ENCODE measurements around the gene COL9A1.

COL9A1 gene

DNA sequence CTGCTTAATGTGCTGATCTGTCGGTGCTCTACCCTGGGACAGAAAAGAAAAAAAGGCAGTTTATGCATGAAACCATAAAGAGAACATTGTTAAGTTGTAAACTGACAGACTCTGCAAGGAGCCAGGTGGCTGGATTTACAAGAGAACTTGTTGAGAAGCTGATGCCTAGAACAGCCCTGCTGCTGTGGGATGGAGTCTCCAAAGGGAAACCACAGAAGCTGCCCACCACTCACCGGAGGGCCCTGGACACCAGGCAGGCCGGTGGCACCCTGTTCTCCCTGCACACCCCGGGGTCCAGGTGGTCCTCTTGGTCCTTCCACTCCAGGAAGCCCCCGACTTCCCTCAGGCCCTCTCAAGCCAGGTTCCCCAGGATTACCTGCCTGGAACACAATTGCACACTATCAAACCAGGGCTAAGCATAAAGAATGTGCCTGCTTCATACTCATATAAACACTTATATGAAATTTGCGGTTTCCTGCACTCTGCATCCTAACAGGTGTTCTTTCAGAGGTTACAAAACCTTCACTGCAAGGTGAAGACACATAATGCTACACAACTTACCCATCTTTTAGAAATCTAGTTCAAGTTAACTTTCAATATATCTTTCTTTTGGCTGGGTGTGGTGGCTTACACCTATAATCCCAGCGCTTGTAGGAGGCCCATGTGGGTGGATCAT lies 68.2 kb downstream of the COL9A1 start:
- no peaks in the 10 kb centered on the region for H3K9me3 Mint-ChIP-seq
- H3K36me3 Mint-ChIP-seq (ENCODE audit: low read depth), result no peaks in the 10 kb centered on the region
- H3K27me3 Mint-ChIP-seq, result no peaks in the 10 kb centered on the region
- intact Hi-C loops (cut with micrococcal nuclease), result no loop called here
- no peak overlapping the region for H3K4me3 Mint-ChIP-seq
- H3K27ac Mint-ChIP-seq, result no peak overlapping the region
- no peaks in the 10 kb centered on the region for H3K4me1 Mint-ChIP-seq (ENCODE audit: low read depth)

- no peak overlapping the region for H3K4me3 Mint-ChIP-seq
- intact Hi-C loops (cut with micrococcal nuclease), result no loop called here
- no peaks in the 10 kb centered on the region for H3K36me3 Mint-ChIP-seq (ENCODE audit: low read depth)
- H3K27me3 Mint-ChIP-seq, result no peaks in the 10 kb centered on the region
- no peak overlapping the region for H3K27ac Mint-ChIP-seq
- no peaks in the 10 kb centered on the region for H3K9me3 Mint-ChIP-seq
- no peaks in the 10 kb centered on the region for H3K4me1 Mint-ChIP-seq (ENCODE audit: low read depth)
These were observed 71.6 kb downstream of the COL9A1 start for GRCh38 chr6:70231311-70231710.

GRCh38 chr6:70225055-70225454 lies 77.8 kb downstream of the COL9A1 start:
- intact Hi-C loops (cut with micrococcal nuclease), result loop anchor here (10.0 kb wide), 1 partner anchor 660 kb away; no protein-coding TSS in a partner anchor
- no peaks in the 10 kb centered on the region for H3K27me3 Mint-ChIP-seq
- H3K9me3 Mint-ChIP-seq, result no peaks in the 10 kb centered on the region
- H3K4me1 Mint-ChIP-seq (ENCODE audit: low read depth), result no peaks in the 10 kb centered on the region
- no peaks in the 10 kb centered on the region for H3K36me3 Mint-ChIP-seq (ENCODE audit: low read depth)
- H3K27ac Mint-ChIP-seq, result no peak overlapping the region
- no peak overlapping the region for H3K4me3 Mint-ChIP-seq

DNA sequence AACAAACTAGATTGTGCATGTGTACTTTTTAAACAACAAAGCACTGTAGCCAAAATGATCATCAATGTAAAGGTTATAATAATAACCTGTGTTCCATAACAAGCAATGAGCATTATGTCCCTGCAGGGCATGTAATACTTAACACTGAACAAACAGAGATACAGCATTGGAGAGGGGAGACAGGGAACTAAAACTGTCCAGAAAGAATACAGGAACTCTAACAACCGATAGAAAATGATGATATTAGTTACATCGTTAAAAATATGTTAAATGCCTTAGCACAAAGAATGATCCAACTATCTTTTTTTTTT lies 80.5 kb downstream of the COL9A1 start:
- H3K27ac Mint-ChIP-seq, result no peak overlapping the region
- no peaks in the 10 kb centered on the region for H3K36me3 Mint-ChIP-seq (ENCODE audit: low read depth)
- H3K4me1 Mint-ChIP-seq (ENCODE audit: low read depth), result no peaks in the 10 kb centered on the region
- H3K27me3 Mint-ChIP-seq, result no peaks in the 10 kb centered on the region
- intact Hi-C loops (cut with micrococcal nuclease), result loop anchor here (2.0 to 10.0 kb wide), 2 partner anchors 146 to 662 kb away; no protein-coding TSS in a partner anchor
- no peaks in the 10 kb centered on the region for H3K9me3 Mint-ChIP-seq
- H3K4me3 Mint-ChIP-seq, result no peak overlapping the region

- no peaks in the 10 kb centered on the region for H3K4me1 Mint-ChIP-seq (ENCODE audit: low read depth)
- H3K27ac Mint-ChIP-seq, result no peak overlapping the region
- H3K27me3 Mint-ChIP-seq, result no peaks in the 10 kb centered on the region
- no peak overlapping the region for H3K4me3 Mint-ChIP-seq
- intact Hi-C loops (cut with micrococcal nuclease), result loop anchor here (2.0 to 10.0 kb wide), 2 partner anchors 147 to 663 kb away; no protein-coding TSS in a partner anchor
- no peaks in the 10 kb centered on the region for H3K9me3 Mint-ChIP-seq
- no peaks in the 10 kb centered on the region for H3K36me3 Mint-ChIP-seq (ENCODE audit: low read depth)
These were observed 81.0 kb downstream of the COL9A1 start for GRCh38 chr6:70221715-70222438.

DNA sequence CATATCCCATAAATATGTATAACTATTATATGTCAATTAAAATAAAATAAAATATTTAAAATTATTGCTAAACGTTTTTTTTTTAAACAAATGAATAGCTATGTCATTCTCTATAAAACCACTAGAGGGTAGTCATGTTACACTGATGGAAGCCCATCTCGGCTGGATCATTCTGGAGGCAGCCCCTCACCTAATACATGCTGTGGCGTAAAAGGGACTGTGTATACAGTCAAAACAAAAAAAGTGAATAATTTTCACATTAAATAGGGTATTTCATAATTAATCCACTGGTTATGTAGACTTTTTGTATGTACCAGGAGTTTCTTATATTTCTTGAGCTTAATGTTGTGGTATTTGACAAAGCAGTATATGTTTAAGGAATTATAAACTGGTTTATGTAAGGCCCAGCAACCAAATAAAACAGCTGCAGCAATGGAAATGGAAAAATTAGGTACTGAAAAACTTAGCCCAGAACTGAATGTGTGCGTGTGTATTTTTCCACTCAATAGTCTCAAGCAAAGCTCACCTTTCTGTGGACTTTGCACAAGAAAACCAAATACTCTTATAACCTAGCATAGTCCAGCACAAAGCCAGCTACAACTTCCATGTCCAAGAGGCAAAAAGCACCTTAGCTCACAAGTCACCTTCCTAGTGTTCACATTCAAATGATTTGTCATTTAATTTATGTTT lies 81.7 kb downstream of the COL9A1 start:
- Mint-ChIP-seq H3K9me3 (no peaks in the 10 kb centered on the region), H3K4me3 (no peak overlapping the region), H3K27me3 (no peaks in the 10 kb centered on the region), H3K36me3 (ENCODE audit: low read depth) (no peaks in the 10 kb centered on the region), H3K4me1 (ENCODE audit: low read depth) (no peaks in the 10 kb centered on the region), H3K27ac (no peak overlapping the region)
- intact Hi-C loops (cut with micrococcal nuclease), result loop anchor here (10.0 kb wide), 1 partner anchor 664 kb away; no protein-coding TSS in a partner anchor

GRCh38 chr6:70219943-70220613 lies 82.8 kb downstream of the COL9A1 start:
- Mint-ChIP-seq H3K27me3 (no peaks in the 10 kb centered on the region), H3K27ac (no peak overlapping the region), H3K36me3 (ENCODE audit: low read depth) (no peaks in the 10 kb centered on the region), H3K4me1 (ENCODE audit: low read depth) (no peaks in the 10 kb centered on the region), H3K4me3 (no peak overlapping the region), H3K9me3 (no peaks in the 10 kb centered on the region)
- intact Hi-C loops (cut with micrococcal nuclease), result loop anchor here (10.0 kb wide), 1 partner anchor 665 kb away; no protein-coding TSS in a partner anchor

GRCh38 chr6:70216767-70217166 lies 86.1 kb downstream of the COL9A1 start:
- H3K27me3 Mint-ChIP-seq, result peaks cover 2% of the 10 kb centered on the region
- no peaks in the 10 kb centered on the region for H3K9me3 Mint-ChIP-seq
- intact Hi-C loops (cut with micrococcal nuclease), result no loop called here
- no peaks in the 10 kb centered on the region for H3K36me3 Mint-ChIP-seq (ENCODE audit: low read depth)
- H3K4me1 Mint-ChIP-seq (ENCODE audit: low read depth), result no peaks in the 10 kb centered on the region
- no peak overlapping the region for H3K27ac Mint-ChIP-seq
- H3K4me3 Mint-ChIP-seq, result no peak overlapping the region

DNA sequence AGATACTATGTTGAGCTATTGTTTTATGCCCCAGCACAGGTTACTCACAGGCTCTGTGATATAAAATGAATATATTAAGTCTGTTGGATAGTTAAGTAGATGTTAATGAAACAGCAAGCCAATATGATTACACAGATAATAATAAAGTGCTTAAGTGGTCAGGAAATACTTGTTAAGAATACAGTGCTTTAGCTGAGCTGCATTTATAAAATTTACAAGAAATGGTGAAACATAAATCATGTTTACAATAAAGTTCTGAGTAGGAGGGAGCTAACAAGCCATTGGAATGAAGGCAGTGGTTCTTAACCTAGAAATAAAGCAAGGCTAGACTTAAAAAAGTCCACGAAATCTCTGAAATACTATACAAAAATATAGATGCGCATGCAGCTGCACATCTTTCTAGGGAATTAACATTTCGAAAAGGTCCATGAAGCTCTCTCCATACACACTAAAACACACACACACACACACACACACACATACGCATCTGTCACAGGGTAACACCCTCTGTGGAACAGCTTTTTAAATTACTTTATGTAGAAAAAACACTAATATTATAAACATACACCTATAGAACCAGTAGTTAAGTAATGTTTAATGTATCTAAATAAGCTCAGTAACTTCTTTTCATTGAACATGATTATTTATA lies 87.3 kb downstream of the COL9A1 start:
- intact Hi-C loops (cut with micrococcal nuclease), result no loop called here
- Mint-ChIP-seq H3K9me3 (no peaks in the 10 kb centered on the region), H3K4me3 (no peak overlapping the region), H3K4me1 (ENCODE audit: low read depth) (no peaks in the 10 kb centered on the region), H3K27me3 (peaks cover 3% of the 10 kb centered on the region), H3K27ac (no peak overlapping the region), H3K36me3 (ENCODE audit: low read depth) (no peaks in the 10 kb centered on the region)

DNA sequence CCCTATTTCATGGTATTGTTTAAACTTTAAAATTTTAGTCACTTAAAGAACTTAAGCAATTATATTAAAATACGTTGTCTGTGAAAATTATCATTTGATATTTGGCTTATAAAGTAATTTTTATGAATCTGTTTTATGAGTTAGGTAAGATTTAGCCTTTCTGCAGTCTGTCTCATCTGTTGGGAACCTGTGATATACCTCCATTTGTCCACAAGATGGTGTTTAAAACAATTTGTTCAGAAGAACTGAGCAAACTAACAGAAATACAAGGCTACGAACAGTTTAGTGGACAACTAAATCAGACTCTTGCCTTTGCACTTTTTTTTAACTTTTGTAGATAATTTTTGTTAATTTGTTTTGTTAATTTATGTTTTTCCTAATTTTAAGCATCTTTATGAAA lies 92.4 kb downstream of the COL9A1 start:
- Mint-ChIP-seq H3K4me3 (no peak overlapping the region), H3K9me3 (no peaks in the 10 kb centered on the region), H3K4me1 (ENCODE audit: low read depth) (no peaks in the 10 kb centered on the region), H3K36me3 (ENCODE audit: low read depth) (no peaks in the 10 kb centered on the region), H3K27me3 (peaks cover 3% of the 10 kb centered on the region), H3K27ac (no peak overlapping the region)
- intact Hi-C loops (cut with micrococcal nuclease), result no loop called here

DNA sequence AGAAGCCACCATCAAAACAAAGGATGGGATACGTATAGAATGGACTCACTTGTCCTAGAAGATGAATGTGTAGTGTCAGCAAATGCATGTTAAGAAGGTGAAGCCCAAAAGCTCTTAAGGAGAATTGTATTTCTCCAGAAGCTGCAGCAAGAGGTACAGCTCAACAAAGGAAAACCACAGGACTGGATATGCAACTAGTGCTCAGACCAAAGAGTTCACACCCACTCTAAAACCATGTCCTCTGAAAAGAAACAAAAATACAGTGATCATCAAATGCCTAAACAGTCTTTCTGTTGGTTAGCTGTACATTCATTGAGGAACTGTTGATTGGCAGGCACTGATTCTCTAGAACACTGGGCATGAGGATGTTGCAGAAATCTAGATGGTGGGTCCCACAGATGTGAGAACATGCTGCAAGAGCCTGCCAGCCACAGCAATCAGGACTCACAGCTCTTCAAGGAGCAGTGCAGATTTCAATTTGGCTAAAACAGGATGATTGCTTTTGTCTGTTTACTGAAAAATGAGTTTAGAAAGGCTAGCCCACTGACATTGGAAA lies 94.6 kb downstream of the COL9A1 start:
- H3K27ac Mint-ChIP-seq, result no peak overlapping the region

DNA sequence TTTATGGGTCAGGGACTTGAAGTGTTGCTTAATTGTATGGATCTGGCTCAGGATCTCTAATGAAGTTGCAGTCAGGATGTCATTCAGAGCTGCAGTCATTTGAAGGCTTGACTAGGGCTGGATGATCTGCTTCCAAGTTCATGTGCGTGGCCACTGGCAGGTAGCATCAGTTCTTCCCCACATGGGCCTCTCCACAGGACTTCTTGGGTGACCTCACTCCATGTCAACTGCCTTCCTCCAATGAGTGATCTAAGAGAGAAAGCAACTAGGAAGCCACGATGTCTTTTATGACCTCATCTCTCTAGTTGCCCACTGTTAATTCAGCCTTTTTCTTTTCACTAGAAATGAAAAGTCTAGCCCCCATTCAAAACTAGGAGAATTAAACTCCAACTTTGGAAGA lies 104.1 kb downstream of the COL9A1 start:
- no peak overlapping the region for H3K4me3 Mint-ChIP-seq
- H3K36me3 Mint-ChIP-seq (ENCODE audit: low read depth), result no peaks in the 10 kb centered on the region
- no peaks in the 10 kb centered on the region for H3K4me1 Mint-ChIP-seq (ENCODE audit: low read depth)
- H3K9me3 Mint-ChIP-seq, result no peaks in the 10 kb centered on the region
- intact Hi-C loops (cut with micrococcal nuclease), result no loop called here
- H3K27ac Mint-ChIP-seq, result no peak overlapping the region
- no peaks in the 10 kb centered on the region for H3K27me3 Mint-ChIP-seq

More for the DNA sequence above, 94.6 kb downstream of the COL9A1 start:
- intact Hi-C loops (cut with micrococcal nuclease), result no loop called here
- Mint-ChIP-seq H3K36me3 (ENCODE audit: low read depth) (no peaks in the 10 kb centered on the region), H3K27me3 (peaks cover 3% of the 10 kb centered on the region), H3K4me3 (no peak overlapping the region), H3K9me3 (no peaks in the 10 kb centered on the region), H3K4me1 (ENCODE audit: low read depth) (no peaks in the 10 kb centered on the region)

DNA sequence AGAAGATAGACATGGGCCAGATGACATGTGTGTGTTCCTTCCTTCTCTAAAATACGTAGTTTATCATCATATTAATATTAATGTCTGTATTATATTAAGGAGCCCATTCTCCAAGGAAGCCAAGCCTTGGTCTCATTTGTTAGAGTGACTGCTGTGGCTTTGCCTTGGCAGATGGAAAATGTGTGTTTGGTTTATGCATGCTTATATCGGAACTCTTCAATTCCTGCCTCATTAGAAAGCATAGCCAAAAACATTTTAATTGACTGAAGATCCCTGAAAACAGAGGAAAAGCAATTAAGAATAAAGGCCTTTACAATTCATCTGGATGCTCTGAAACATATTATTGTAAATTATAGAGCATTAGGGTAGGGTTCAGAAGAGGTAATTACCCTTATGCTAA lies 106.4 kb downstream of the COL9A1 start:
- no peaks in the 10 kb centered on the region for H3K36me3 Mint-ChIP-seq (ENCODE audit: low read depth)

More for the DNA sequence above, 106.4 kb downstream of the COL9A1 start:
- no peak overlapping the region for H3K4me3 Mint-ChIP-seq
- H3K4me1 Mint-ChIP-seq (ENCODE audit: low read depth), result no peaks in the 10 kb centered on the region
- H3K9me3 Mint-ChIP-seq, result no peaks in the 10 kb centered on the region
- peaks cover 1% of the 10 kb centered on the region for H3K27me3 Mint-ChIP-seq
- intact Hi-C loops (cut with micrococcal nuclease), result no loop called here
- no peak overlapping the region for H3K27ac Mint-ChIP-seq
